ENCODE measurements around the gene DIAPH2.

Gene DIAPH2

GRCh38 chrX:97315939-97316338 lies 631.3 kb downstream of the DIAPH2 start:
- H3K4me3 ChIP-seq (ENCODE audit: low read depth, low read length) = no peak overlapping the region
- DNase-seq (ENCODE audit: low read depth) = no peak
- TF ChIP-seq MYC (IDR thresholded peaks at IDR 0.05; ENCODE audit: low read depth, low read length) (no peak), MAX (IDR thresholded peaks at IDR 0.05; ENCODE audit: low read depth, low read length) (no peak), CTCF (IDR thresholded peaks at IDR 0.05; ENCODE audit: low read depth, low read length) (no peak), POLR2A (IDR thresholded peaks at IDR 0.05; ENCODE audit: extremely low read depth, insufficient read length) (no peak)

GRCh38 chrX:97320305-97320704 lies 635.7 kb downstream of the DIAPH2 start:
- no peak for TF ChIP-seq CTCF (IDR thresholded peaks at IDR 0.05; ENCODE audit: low read depth, low read length)
- no peak for TF ChIP-seq POLR2A (IDR thresholded peaks at IDR 0.05; ENCODE audit: extremely low read depth, insufficient read length)
- no peak for TF ChIP-seq MYC (IDR thresholded peaks at IDR 0.05; ENCODE audit: low read depth, low read length)
- no peak for TF ChIP-seq MAX (IDR thresholded peaks at IDR 0.05; ENCODE audit: low read depth, low read length)
- DNase-seq (ENCODE audit: low read depth) = no peak
- no peak overlapping the region for H3K4me3 ChIP-seq (ENCODE audit: low read depth, low read length)

GRCh38 chrX:97322401-97322800 lies 637.8 kb downstream of the DIAPH2 start:
- no peak for TF ChIP-seq POLR2A (IDR thresholded peaks at IDR 0.05; ENCODE audit: extremely low read depth, insufficient read length)
- no peak for TF ChIP-seq MYC (IDR thresholded peaks at IDR 0.05; ENCODE audit: low read depth, low read length)
- TF ChIP-seq CTCF (IDR thresholded peaks at IDR 0.05; ENCODE audit: low read depth, low read length) = no peak
- no peak for TF ChIP-seq MAX (IDR thresholded peaks at IDR 0.05; ENCODE audit: low read depth, low read length)
- H3K4me3 ChIP-seq (ENCODE audit: low read depth, low read length) = no peak overlapping the region
- DNase-seq (ENCODE audit: low read depth) = no peak

GRCh38 chrX:97326456-97326855 lies 641.8 kb downstream of the DIAPH2 start:
- TF ChIP-seq MAX (IDR thresholded peaks at IDR 0.05; ENCODE audit: low read depth, low read length) (no peak), POLR2A (IDR thresholded peaks at IDR 0.05; ENCODE audit: extremely low read depth, insufficient read length) (no peak), CTCF (IDR thresholded peaks at IDR 0.05; ENCODE audit: low read depth, low read length) (no peak), MYC (IDR thresholded peaks at IDR 0.05; ENCODE audit: low read depth, low read length) (no peak)
- no peak overlapping the region for H3K4me3 ChIP-seq (ENCODE audit: low read depth, low read length)

GRCh38 chrX:97328853-97329390 lies 644.3 kb downstream of the DIAPH2 start:
- no peak overlapping the region for H3K4me3 ChIP-seq (ENCODE audit: low read depth, low read length)

More at GRCh38 chrX:97326456-97326855, 641.8 kb downstream of the DIAPH2 start:
- no peak for DNase-seq (ENCODE audit: low read depth)

More at GRCh38 chrX:97328853-97329390, 644.3 kb downstream of the DIAPH2 start:
- TF ChIP-seq CTCF (IDR thresholded peaks at IDR 0.05; ENCODE audit: low read depth, low read length) = no peak
- DNase-seq (ENCODE audit: low read depth) = no peak

Measured in NB4 (cell line).